Measurements from ENCODE around the gene ASB18. TPM values are rescaled to one million over a fixed set of nuclear protein-coding genes. Genes with fewer than 3 reads are reported as not detected.

Gene ASB18
- total RNA-seq, 4 donors from 2014 or later = not detected

DNA sequence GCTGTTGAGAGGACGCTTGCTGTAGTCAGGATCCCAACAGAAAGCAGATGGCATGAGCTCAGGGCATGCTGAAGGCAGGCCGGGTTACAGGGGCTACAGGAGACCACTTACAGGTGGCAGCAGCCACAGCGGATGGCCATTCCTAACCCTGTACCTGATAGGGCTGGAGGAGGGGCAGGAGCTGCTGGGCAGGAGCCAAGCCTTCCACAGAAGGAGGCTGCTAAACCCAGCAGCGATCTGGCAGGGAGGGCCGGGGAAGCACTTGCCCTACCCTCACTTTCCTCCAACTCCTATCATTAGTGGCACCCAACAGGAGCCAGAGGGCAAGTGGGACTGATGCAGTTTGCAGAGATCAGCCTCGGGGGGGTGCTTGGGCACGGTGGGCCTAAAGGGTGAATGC, 2.0 kb downstream of the ASB18 start:
- TF ChIP-seq, protein P1, sequence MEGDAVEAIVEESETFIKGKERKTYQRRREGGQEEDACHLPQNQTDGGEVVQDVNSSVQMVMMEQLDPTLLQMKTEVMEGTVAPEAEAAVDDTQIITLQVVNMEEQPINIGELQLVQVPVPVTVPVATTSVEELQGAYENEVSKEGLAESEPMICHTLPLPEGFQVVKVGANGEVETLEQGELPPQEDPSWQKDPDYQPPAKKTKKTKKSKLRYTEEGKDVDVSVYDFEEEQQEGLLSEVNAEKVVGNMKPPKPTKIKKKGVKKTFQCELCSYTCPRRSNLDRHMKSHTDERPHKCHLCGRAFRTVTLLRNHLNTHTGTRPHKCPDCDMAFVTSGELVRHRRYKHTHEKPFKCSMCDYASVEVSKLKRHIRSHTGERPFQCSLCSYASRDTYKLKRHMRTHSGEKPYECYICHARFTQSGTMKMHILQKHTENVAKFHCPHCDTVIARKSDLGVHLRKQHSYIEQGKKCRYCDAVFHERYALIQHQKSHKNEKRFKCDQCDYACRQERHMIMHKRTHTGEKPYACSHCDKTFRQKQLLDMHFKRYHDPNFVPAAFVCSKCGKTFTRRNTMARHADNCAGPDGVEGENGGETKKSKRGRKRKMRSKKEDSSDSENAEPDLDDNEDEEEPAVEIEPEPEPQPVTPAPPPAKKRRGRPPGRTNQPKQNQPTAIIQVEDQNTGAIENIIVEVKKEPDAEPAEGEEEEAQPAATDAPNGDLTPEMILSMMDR (IDR thresholded peaks at IDR 0.05) = no peak
- no peak for TF ChIP-seq POLR2A (IDR thresholded peaks at IDR 0.05)
- 82 to 89% methylated on average over 7 of the region's 7 CpGs for WGBS, 2 donors
- intact Hi-C loops (cut with DNase I; ENCODE audit: low total_unique reads) = no loop called here
- no peak for DNase-seq (ENCODE audit: low spot score in 2 of 2)
- H3K4me3 ChIP-seq (ENCODE audit: low read depth, poor library complexity, severe bottlenecking) = no peak overlapping the region

DNA sequence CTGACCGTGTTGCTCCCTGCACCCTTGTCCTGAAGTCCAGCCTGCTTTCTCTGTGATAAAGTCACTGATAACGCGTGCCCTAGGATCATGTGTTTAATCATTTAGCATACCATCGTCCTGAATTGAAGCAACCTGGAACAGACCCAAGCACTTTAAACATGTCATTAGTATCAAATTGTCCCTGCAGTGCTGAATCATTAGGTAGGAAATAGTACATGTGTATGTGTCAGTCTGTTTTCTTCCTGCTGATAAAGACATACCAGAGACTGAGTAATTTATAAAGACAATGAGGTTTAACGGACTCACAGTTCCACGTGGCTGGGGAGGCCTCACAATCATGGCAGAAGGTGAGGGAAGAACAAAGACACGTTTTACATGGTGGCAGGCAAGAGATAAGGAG, 2.8 kb downstream of the ASB18 start:
- no peak for DNase-seq (ENCODE audit: low spot score in 2 of 2)
- TF ChIP-seq, protein P1 (IDR thresholded peaks at IDR 0.05) = no peak
- no peak for TF ChIP-seq POLR2A (IDR thresholded peaks at IDR 0.05)
- no peak overlapping the region for H3K4me3 ChIP-seq (ENCODE audit: low read depth, poor library complexity, severe bottlenecking)
- intact Hi-C loops (cut with DNase I; ENCODE audit: low total_unique reads) = no loop called here
- 64 to 68% methylated on average over 7 of the region's 7 CpGs for WGBS, 2 donors

GRCh38 chr2:236259371-236259770, 4.8 kb downstream of the ASB18 start:
- no peak for DNase-seq (ENCODE audit: low spot score in 2 of 2)
- no peak overlapping the region for H3K4me3 ChIP-seq (ENCODE audit: low read depth, poor library complexity, severe bottlenecking)
- intact Hi-C loops (cut with DNase I; ENCODE audit: low total_unique reads) = no loop called here
- TF ChIP-seq, protein P1 (IDR thresholded peaks at IDR 0.05) = no peak
- TF ChIP-seq POLR2A (IDR thresholded peaks at IDR 0.05) = no peak
- 87% methylated on average over 6 of the region's 6 CpGs for WGBS, 2 donors

DNA sequence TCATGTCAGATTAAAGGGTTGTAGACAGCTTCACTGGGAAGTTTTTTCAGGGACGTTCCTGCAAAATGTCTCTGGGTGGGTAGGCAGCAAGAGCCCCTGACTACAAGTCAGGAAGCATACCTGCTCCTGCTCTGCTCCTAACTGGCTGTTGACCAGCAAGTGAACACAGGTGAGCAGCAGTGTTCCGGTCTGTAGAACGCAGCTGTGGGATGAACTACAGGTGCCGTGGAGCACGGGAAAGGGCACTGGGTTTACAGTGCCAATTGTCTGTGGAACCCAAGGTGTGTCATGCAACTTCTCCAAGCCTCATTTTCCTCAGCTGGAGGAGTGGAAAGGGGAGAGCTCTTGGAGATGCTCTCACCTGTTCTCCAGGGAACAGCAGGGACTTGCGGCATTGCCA, 6.6 kb downstream of the ASB18 start:
- TF ChIP-seq, protein P1 (IDR thresholded peaks at IDR 0.05) = no peak
- TF ChIP-seq POLR2A (IDR thresholded peaks at IDR 0.05) = no peak
- H3K4me3 ChIP-seq (ENCODE audit: low read depth, poor library complexity, severe bottlenecking) = no peak overlapping the region
- DNase-seq (ENCODE audit: low spot score in 2 of 2) = no peak
- intact Hi-C loops (cut with DNase I; ENCODE audit: low total_unique reads) = no loop called here
- 79 to 87% methylated on average over 6 of the region's 6 CpGs for WGBS, 2 donors

DNA sequence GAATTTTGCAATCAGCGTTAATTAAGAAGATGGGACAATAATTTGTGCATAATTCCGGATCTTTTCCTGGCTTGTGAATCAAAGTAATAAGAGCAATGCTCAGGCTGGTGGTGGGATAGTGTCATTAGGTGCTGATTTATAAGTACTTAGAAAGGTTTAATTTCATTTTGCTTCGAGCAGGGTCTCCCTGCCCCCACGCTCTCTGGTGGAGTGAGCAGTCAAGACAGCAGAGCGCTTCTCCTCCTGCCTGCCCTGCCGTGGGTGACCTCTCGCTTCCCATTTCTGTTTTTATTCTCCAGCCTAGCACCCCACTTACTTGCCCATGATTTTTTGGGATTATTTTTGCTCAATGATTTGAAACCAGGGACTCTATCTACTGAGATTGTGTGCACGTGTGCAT, 7.1 kb downstream of the ASB18 start:
- H3K4me3 ChIP-seq (ENCODE audit: low read depth, poor library complexity, severe bottlenecking) = no peak overlapping the region
- 57 to 60% methylated on average over 8 of the region's 8 CpGs for WGBS, 2 donors
- TF ChIP-seq, protein P1 (IDR thresholded peaks at IDR 0.05) = no peak
- no peak for TF ChIP-seq POLR2A (IDR thresholded peaks at IDR 0.05)
- intact Hi-C loops (cut with DNase I; ENCODE audit: low total_unique reads) = no loop called here
- no peak for DNase-seq (ENCODE audit: low spot score in 2 of 2)

GRCh38 chr2:236256366-236256985, 7.7 kb downstream of the ASB18 start:
- WGBS, 2 donors = 51 to 57% methylated on average over 8 of the region's 8 CpGs
- H3K4me3 ChIP-seq (ENCODE audit: low read depth, poor library complexity, severe bottlenecking) = no peak overlapping the region
- DNase-seq (ENCODE audit: low spot score in 2 of 2) = no peak
- TF ChIP-seq POLR2A (IDR thresholded peaks at IDR 0.05) = no peak
- TF ChIP-seq, protein P1 (IDR thresholded peaks at IDR 0.05) = no peak
- intact Hi-C loops (cut with DNase I; ENCODE audit: low total_unique reads) = no loop called here
